HG03103 (cell line): Measurements from ENCODE around the gene FOXI1.

Source experiments
- ATAC-seq: cut with Tn5 transposase; IDR thresholded peaks from one replicate; pipeline ENCODE4 v1.9.1; 2021; ENCODE audit warnings: low read depth; ENCODE audit not compliant: unreplicated experiment

FOXI1 gene

DNA sequence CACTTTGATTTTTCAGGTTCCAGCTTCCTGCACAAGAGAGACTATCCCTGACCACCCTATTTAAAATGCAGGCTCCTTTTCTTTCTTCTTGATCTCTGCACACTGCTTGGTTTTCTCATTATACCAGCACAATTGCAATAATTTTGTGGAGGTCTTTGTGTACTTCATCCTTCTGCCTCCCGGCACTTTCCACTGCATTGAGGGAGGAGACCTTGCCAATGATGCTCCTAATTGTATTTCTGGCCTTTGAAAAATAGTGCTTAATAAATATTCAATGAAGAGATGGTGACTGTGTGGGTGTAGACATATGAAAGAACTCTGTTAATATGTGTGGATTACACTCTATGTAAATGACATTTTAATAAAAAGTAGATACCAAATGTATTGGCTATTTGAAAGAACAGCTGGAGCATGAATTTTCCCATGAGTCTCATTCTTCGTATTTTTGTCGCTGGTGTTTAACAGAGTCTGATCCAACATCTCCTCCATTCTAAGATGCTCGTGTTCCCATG is 42.1 kb downstream of the FOXI1 start:
- ATAC-seq, result no peak

DNA sequence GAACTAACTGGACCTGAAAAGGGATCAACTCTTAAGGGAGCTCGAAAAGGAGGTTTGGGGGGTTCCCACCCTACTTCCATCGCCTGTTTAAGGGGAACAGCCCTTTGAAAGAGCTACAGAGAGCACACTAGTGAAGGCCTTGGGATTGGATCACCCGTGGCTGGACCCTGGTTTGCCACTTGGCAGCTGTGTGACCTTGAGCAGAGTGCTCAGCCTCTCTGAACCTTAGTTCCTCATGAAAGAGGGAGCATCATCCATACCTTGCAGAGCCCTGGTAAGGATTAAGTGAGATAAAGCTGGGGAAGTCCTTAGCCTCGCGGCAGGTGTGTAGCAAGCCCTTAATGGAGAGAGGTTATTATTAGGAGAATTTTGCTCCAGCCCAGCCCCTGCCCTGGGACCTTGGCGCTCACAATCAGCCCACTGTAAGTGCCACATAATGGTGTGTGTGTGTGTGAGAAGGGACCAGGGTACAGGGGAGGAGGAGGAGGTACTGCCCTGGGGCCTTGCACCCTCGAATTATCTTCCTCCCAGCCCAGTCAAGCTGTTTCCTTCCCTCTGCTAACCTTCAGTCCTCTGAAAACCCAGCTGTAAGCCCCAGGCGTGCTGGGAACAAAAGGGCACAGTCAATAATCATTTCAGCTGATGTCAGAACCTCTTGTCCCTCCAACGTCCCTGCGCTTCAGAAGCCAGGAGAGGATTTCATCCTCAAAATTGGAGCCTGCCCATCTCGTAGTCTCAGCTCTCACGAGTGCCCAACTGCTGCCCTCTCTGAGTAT is 42.9 kb downstream of the FOXI1 start:
- no peak for ATAC-seq

GRCh38 chr5:170149206-170149515 is 43.5 kb downstream of the FOXI1 start:
- no peak for ATAC-seq

- no peak for ATAC-seq
Observed at GRCh38 chr5:170150713-170151096, 45.0 kb downstream of the FOXI1 start.

DNA sequence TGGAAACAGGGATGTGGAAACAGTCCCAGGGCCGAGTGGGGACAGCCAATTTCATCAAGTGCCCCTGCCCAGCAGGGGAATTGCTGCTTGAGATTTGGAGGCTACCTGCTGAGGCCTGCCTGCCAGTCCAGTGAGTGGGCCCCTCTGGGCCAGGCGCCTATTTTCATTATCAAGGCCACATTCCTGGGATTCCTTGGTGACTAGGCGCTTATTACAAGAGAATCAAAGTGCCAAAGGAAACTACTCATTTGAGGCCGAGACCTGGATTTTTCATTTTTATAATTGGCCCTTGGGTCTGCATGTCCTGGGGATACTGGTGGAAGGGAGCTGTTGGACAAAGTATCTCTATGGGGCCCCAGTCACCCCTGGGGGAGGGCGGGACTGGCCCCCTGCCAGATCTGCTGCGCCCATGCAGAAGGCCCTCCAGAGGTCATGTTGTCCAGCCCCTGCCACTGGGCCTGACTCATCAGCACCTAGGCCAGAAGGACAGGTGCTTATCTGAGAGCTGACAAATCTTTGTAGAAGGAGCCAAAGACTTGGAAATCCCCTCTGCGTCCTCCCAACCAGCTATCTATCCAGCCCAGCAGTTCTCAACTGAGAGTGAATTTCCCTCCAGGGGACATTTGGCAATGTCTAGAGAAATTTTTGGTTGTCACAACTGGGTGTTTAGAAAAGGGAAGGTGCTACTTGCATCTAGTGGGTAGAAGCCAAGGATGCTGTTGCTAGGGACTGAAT is 45.6 kb downstream of the FOXI1 start:
- no peak for ATAC-seq

DNA sequence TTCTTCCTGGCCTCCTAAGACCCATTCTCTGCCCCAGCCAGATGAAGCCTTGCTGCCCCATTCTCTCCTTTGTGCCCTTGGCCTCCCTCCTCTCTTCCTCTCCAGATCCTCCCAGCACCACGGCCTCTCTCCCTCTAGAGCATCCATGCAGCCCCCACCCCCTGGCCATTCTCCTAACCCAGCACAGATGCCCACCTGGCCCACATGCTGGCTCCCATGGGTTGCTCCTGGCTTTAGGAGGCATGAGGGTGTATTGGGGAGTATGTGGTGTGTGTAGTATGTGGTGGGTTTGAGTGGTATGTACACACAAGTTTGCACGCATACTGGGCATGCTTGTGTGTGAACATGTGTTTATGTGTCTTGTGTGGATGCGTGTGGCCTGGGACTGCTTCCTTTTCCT is 47.1 kb downstream of the FOXI1 start:
- no peak for ATAC-seq

DNA sequence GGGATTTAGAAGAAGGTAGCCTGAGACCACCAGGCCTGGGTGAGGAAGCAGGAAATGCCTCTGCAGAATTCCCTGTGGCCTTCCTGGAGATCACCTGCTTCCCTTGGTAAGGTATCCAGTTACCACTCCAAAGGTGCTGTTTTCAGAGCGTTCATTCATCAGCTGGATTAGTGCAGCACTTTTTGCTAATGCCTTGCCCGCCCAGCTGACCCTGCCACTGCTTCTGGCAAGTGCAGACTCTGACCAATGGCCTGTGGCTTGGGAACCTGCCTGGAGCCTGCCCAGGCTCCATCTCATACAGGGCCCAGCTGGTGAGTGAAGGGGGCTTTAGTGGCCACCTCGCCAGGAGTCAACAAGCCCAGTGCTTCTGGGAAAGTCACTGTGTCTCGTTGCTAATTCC is 48.6 kb downstream of the FOXI1 start:
- no peak for ATAC-seq

DNA sequence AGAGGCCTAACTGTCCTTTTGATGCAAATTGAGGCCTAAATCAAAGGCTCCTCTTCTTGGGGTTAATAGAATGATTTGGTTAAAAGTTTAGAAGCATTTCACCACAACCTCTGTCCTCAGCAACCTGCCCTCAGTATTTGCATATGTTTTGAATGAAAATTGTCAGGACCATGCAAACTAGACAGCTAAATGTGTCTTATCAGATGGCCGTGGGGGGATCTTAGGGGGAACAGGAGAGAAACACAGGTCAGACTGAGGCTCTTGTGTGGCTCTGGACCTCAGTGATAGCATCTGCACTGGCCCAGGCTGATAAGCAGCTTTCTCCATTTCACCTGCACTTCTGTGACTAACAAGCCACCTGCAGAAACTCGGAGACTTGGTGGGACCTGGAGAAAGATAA is 49.0 kb downstream of the FOXI1 start:
- no peak for ATAC-seq

DNA sequence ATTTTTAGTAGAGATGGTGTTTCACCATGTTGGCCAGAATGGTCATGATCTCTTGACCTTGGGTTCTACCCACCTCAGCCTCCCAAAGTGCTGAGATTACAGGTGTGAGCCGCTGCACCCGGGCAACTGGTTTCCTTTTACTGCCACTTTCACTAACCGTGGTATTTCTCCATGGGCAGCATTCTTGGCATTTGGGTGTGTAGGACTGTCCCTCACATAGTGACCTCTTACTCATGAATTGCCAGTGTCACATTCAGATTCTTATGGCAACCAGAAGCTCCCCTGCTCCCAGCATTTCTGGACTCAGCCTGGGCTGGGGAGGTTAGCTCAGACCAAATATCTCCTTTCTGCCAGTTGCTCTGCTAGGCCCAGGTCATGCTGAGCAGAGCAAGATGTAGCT is 50.1 kb downstream of the FOXI1 start:
- ATAC-seq, result no peak

- no peak for ATAC-seq
Observed at GRCh38 chr5:170159101-170159698, 53.5 kb downstream of the FOXI1 start.
